HEK293T (cell line): ENCODE data around the gene EXOC3L1.

Experiments
- ARNT ChIP-seq: fragments of 450-650 bp; IDR thresholded peaks from 2 replicates; pipeline ENCODE4 v1.6.1; 2017; ENCODE audit warnings: mild to moderate bottlenecking
- BHLHE40 ChIP-seq: fragments of 450-650 bp; IDR thresholded peaks from 2 replicates; pipeline ENCODE4 v1.6.1; 2016; ENCODE audit warnings: mild to moderate bottlenecking, moderate library complexity, borderline replicate concordance
- ELF4 ChIP-seq: fragments of 450-650 bp; IDR thresholded peaks from 2 replicates; pipeline ENCODE4 v1.6.1; 2017; ENCODE audit warnings: antibody characterized with exemption
- FOXA1 ChIP-seq: fragments of 450-650 bp; IDR thresholded peaks from 2 replicates; pipeline ENCODE4 v1.6.1; 2016; ENCODE audit warnings: mild to moderate bottlenecking
- FOXK2 ChIP-seq: fragments of 450-650 bp; IDR thresholded peaks from 2 replicates; pipeline ENCODE4 v1.6.1; 2016; ENCODE audit warnings: mild to moderate bottlenecking
- FOXM1 ChIP-seq: fragments of 450-650 bp; IDR thresholded peaks from 2 replicates; pipeline ENCODE4 v1.6.1; 2017; ENCODE audit warnings: mild to moderate bottlenecking, borderline replicate concordance
- L3MBTL2 ChIP-seq: fragments of 450-650 bp; conservative IDR thresholded peaks from 2 replicates; pipeline ENCODE4 v1.6.1; 2016; ENCODE audit warnings: mild to moderate bottlenecking
- LEF1 ChIP-seq: fragments of 450-650 bp; IDR thresholded peaks from 2 replicates; pipeline ENCODE4 v1.6.1; 2017; ENCODE audit warnings: mild to moderate bottlenecking, borderline replicate concordance
- NFRKB ChIP-seq: fragments of 450-650 bp; IDR thresholded peaks from 2 replicates; pipeline ENCODE4 v1.6.1; 2016; ENCODE audit warnings: mild to moderate bottlenecking, moderate library complexity
- SP1 ChIP-seq: fragments of 450-650 bp; IDR thresholded peaks from 2 replicates; pipeline ENCODE4 v1.6.1; 2017
- SUZ12 ChIP-seq: fragments of 450-650 bp; IDR thresholded peaks from 2 replicates; pipeline ENCODE4 v1.6.1; 2016; ENCODE audit warnings: mild to moderate bottlenecking
- TARDBP ChIP-seq: fragments of 450-650 bp; IDR thresholded peaks from 2 replicates; pipeline ENCODE4 v1.6.1; 2016
- ZNF384 ChIP-seq: fragments of 450-650 bp; IDR thresholded peaks from 2 replicates; pipeline ENCODE4 v1.6.1; 2016
- TF ChIP-seq, protein P1 (sequence below): fragments of 450-650 bp; IDR thresholded peaks from 2 replicates; pipeline ENCODE4 v1.6.1; 2016

DNA sequence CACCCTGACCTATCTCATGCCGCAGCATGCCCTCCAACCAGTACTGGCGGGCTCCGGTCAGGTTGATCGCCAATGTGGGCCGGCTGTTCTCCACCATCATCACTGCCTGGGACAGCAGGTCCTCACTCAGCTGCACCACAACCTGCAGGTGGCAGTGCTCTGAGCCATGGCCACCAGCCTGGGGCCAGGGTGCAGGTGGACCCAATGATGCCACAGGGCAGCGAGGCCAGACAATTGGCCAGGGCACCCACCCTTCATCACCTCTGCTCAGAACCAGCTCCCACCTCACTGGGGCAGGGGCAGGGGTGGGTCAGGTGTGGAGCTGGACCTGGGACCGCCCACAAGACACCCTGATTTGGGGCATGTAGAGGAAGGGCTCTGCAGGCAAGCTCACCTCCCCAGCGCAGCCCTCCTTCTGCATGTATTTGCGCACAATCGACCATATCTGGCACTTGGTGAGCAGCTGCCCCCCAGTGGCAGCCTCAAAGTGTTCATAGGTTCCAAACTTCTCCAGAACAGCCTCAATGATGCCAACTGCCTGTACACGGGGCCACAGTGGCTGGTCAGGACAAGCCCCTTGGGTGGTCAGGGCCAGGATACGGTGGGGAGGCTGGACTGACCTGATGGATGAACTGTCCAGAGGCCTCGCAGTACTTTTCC is 10.4 kb downstream of the EXOC3L1 start:
- TF ChIP-seq SUZ12: no peak
- TF ChIP-seq LEF1: no peak
- no peak for TF ChIP-seq L3MBTL2
- TF ChIP-seq ZNF384: no peak
- TF ChIP-seq, protein P1, sequence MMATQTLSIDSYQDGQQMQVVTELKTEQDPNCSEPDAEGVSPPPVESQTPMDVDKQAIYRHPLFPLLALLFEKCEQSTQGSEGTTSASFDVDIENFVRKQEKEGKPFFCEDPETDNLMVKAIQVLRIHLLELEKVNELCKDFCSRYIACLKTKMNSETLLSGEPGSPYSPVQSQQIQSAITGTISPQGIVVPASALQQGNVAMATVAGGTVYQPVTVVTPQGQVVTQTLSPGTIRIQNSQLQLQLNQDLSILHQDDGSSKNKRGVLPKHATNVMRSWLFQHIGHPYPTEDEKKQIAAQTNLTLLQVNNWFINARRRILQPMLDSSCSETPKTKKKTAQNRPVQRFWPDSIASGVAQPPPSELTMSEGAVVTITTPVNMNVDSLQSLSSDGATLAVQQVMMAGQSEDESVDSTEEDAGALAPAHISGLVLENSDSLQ: no peak
- TF ChIP-seq FOXK2: no peak
- no peak for TF ChIP-seq TARDBP
- TF ChIP-seq NFRKB: no peak
- no peak for TF ChIP-seq FOXM1
- TF ChIP-seq FOXA1: no peak
- no peak for TF ChIP-seq SP1
- no peak for TF ChIP-seq ARNT
- no peak for TF ChIP-seq ELF4
- TF ChIP-seq BHLHE40: no peak
